Thymus (tissue), 11 donors: ENCODE results near the gene SYCN. TPM values are rescaled to one million over a fixed set of nuclear protein-coding genes. Genes with fewer than 3 reads are reported as not detected.
"Not testable (repeated sequence)": the region's sequence is repeated elsewhere in the genome, so short reads cannot be mapped to it uniquely, and the experiment has no call there.

ENCODE experiments used
- DNase-seq, 9 donors: peaks; one replicate each; pipeline ENCODE4 v3.0.0-alpha.2; 2013; ENCODE audit warnings: low spot score in 9 of 9, low read depth in 6 of 9, missing footprints in 1 of 9
- H3K27ac ChIP-seq, 2 donors: one replicate each; pipeline ENCODE4 v1.5.1; 2013; ENCODE audit warnings: control low read depth in 1 of 2, low read depth in 1 of 2, low read length in 1 of 2, mild to moderate bottlenecking in 1 of 2, moderate library complexity in 1 of 2
- H3K27me3 ChIP-seq, 2 donors: one replicate each; pipeline ENCODE4 v1.5.1; 2013; ENCODE audit warnings: low read length in 1 of 2; ENCODE audit not compliant: control insufficient read depth in 2 of 2, insufficient read depth in 1 of 2
- H3K36me3 ChIP-seq, 2 donors: one replicate each; pipeline ENCODE4 v1.5.1; 2013; ENCODE audit warnings: low read length in 1 of 2, mild to moderate bottlenecking in 1 of 2, moderate library complexity in 1 of 2; ENCODE audit not compliant: control insufficient read depth in 2 of 2, insufficient read depth in 2 of 2
- H3K4me1 ChIP-seq, 2 donors: one replicate each; pipeline ENCODE4 v1.5.1; 2013; ENCODE audit warnings: low read length in 2 of 2; ENCODE audit not compliant: control insufficient read depth in 2 of 2, insufficient read depth in 2 of 2
- H3K4me3 ChIP-seq, 2 donors: one replicate each; pipeline ENCODE4 v1.5.1; 2013; ENCODE audit warnings: low read length in 2 of 2, control low read depth in 1 of 2, mild to moderate bottlenecking in 1 of 2
- H3K9me3 ChIP-seq, 2 donors: one replicate each; pipeline ENCODE4 v1.5.1; 2013; ENCODE audit warnings: low read length in 1 of 2, mild to moderate bottlenecking in 1 of 2; ENCODE audit not compliant: control insufficient read depth in 2 of 2, insufficient read depth in 1 of 2
- WGBS: extraction: QIAGEN DNeasy Blood & Tissue Kit; methylation state at CpG from one replicate; pipeline ENCODE4 v1.1.7; 2013; 5-methylcytosine and 5-hydroxymethylcytosine counted together
- polyA plus RNA-seq: library from polyadenylated mRNA; stranded (reverse); fragments of 200-250 nt; gene quantifications from one replicate; pipeline ENCODE4 v1.2.3, GENCODE V29; 2013
- total RNA-seq: library from RNA; stranded (reverse); fragments of 120-200 nt; gene quantifications from one replicate; pipeline ENCODE4 v1.2.4, GENCODE V29; 2013
- donor health status: healthy.

SYCN gene
- total and polyA plus RNA-seq, 2 donors: not detected

GRCh38 chr19:39236527-39236926 is 32.5 kb upstream of the SYCN start:
- peaks cover 0 to 4% of the 10 kb centered on the region in 2 donors for H3K27me3 ChIP-seq
- WGBS: 82% methylated on average over 12 of the region's 12 CpGs
- no peak for DNase-seq

GRCh38 chr19:39232708-39233107 is 28.6 kb upstream of the SYCN start:
- DNase-seq: no peak
- Histone ChIP-seq H3K27ac (no peak overlapping the region), H3K9me3 (no peaks in the 10 kb centered on the region), H3K4me3 (no peak overlapping the region), H3K36me3 (no peaks in the 10 kb centered on the region), H3K4me1 (peaks cover under 1 to 2% of the 10 kb centered on the region in 2 donors), H3K27me3 (peaks cover 0 to 4% of the 10 kb centered on the region in 2 donors)
- WGBS: 97% methylated on average over 5 of the region's 5 CpGs

More at GRCh38 chr19:39236527-39236926, 32.5 kb upstream of the SYCN start:
- H3K4me3 ChIP-seq: no peak overlapping the region
- H3K36me3 ChIP-seq: no peaks in the 10 kb centered on the region
- H3K4me1 ChIP-seq: peaks cover 5 to 7% of the 10 kb centered on the region in 2 donors
- no peaks in the 10 kb centered on the region for H3K9me3 ChIP-seq
- no peak overlapping the region for H3K27ac ChIP-seq

- Histone ChIP-seq H3K27ac (no peak overlapping the region), H3K9me3 (no peaks in the 10 kb centered on the region), H3K27me3 (peaks cover 0 to 2% of the 10 kb centered on the region in 2 donors), H3K4me1 (no peaks in the 10 kb centered on the region), H3K4me3 (no peak overlapping the region), H3K36me3 (no peaks in the 10 kb centered on the region)
- no peak for DNase-seq
- 99% methylated on average over 2 of the region's 2 CpGs for WGBS
Measured at GRCh38 chr19:39230096-39230764, 26.2 kb upstream of the SYCN start.

GRCh38 chr19:39224910-39225309 is 20.8 kb upstream of the SYCN start:
- WGBS: 32% methylated on average over 3 of the region's 3 CpGs
- H3K9me3 ChIP-seq: no peaks in the 10 kb centered on the region
- DNase-seq: no peak
- peaks cover 0 to 4% of the 10 kb centered on the region in 2 donors for H3K27me3 ChIP-seq
- H3K27ac ChIP-seq: no peak overlapping the region
- H3K36me3 ChIP-seq: no peaks in the 10 kb centered on the region
- no peaks in the 10 kb centered on the region for H3K4me1 ChIP-seq
- no peak overlapping the region for H3K4me3 ChIP-seq

- Histone ChIP-seq H3K9me3 (no peaks in the 10 kb centered on the region), H3K36me3 (no peaks in the 10 kb centered on the region), H3K27ac (no peak overlapping the region), H3K4me1 (no peaks in the 10 kb centered on the region), H3K27me3 (peaks cover 0 to 4% of the 10 kb centered on the region in 2 donors), H3K4me3 (no peak overlapping the region)
- peak in 4 of 9 donors; percentile 9 to 40 (median 11) for DNase-seq
- WGBS: 26% methylated on average over 4 of the region's 4 CpGs
Measured at GRCh38 chr19:39223703-39224279, 19.7 kb upstream of the SYCN start.

- not testable (repeated sequence) for DNase-seq, H3K4me3 ChIP-seq, H3K27me3 ChIP-seq, H3K4me1 ChIP-seq, H3K9me3 ChIP-seq, H3K27ac ChIP-seq, H3K36me3 ChIP-seq
- WGBS: 74% methylated on average over 10 of the region's 10 CpGs
Measured at GRCh38 chr19:39219108-39219507, 15.0 kb upstream of the SYCN start.

GRCh38 chr19:39218230-39219007 is 14.4 kb upstream of the SYCN start:
- Histone ChIP-seq H3K36me3 (no peaks in the 10 kb centered on the region), H3K9me3 (no peaks in the 10 kb centered on the region), H3K27ac (no peak overlapping the region), H3K27me3 (peaks cover 0 to 2% of the 10 kb centered on the region in 2 donors), H3K4me1 (no peaks in the 10 kb centered on the region), H3K4me3 (no peak overlapping the region)
- no peak for DNase-seq
- whole genome bisulfite sequencing: 94% methylated on average over 15 of the region's 15 CpGs

- Histone ChIP-seq H3K36me3 (no peaks in the 10 kb centered on the region), H3K27ac (no peak overlapping the region), H3K27me3 (peaks cover 0 to 6% of the 10 kb centered on the region in 2 donors), H3K4me1 (no peaks in the 10 kb centered on the region), H3K9me3 (no peaks in the 10 kb centered on the region), H3K4me3 (no peak overlapping the region)
- WGBS: 94% methylated on average over 5 of the region's 5 CpGs
- no peak for DNase-seq
Measured at GRCh38 chr19:39217094-39217493, 13.0 kb upstream of the SYCN start.

GRCh38 chr19:39215323-39215722 is 11.3 kb upstream of the SYCN start:
- H3K9me3 ChIP-seq, H3K4me3 ChIP-seq, H3K27me3 ChIP-seq, H3K27ac ChIP-seq, H3K4me1 ChIP-seq, DNase-seq, H3K36me3 ChIP-seq: not testable (repeated sequence)
- WGBS: 91% methylated on average over 3 of the region's 3 CpGs
